Measurements from ENCODE around the gene FGD4.

DNA sequence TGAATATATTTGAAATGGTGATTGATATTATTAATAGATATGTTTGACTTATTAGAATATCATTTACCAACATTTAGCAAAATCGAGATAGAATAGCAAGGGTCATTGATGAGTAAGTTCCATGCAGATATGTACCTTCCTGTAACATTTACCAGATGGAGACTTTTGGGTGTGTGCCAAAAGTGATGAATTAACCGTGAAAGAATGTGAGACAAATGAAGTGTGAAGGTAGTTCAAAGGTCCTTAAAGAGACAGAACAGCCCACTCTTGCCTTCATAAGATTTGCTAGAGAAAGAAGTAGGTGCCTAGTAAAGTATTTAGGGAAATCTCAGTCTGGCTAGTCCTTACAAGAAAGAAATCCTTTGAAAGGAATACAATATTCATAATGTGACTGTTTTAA, 45.5 kb downstream of the FGD4 start:
- no peak for TF ChIP-seq CTCF (conservative IDR thresholded peaks at IDR 0.05; ENCODE audit: low read length)
- TF ChIP-seq EZH2phosphoT487 (IDR thresholded peaks at IDR 0.05; ENCODE audit: borderline replicate concordance): no peak
